D341Med (cell line): ENCODE results near the gene MSI1.

Source experiments
- DNase-seq: peaks from one replicate; pipeline ENCODE4 v3.0.0; 2012; ENCODE audit warnings: low spot score

MSI1 gene

DNA sequence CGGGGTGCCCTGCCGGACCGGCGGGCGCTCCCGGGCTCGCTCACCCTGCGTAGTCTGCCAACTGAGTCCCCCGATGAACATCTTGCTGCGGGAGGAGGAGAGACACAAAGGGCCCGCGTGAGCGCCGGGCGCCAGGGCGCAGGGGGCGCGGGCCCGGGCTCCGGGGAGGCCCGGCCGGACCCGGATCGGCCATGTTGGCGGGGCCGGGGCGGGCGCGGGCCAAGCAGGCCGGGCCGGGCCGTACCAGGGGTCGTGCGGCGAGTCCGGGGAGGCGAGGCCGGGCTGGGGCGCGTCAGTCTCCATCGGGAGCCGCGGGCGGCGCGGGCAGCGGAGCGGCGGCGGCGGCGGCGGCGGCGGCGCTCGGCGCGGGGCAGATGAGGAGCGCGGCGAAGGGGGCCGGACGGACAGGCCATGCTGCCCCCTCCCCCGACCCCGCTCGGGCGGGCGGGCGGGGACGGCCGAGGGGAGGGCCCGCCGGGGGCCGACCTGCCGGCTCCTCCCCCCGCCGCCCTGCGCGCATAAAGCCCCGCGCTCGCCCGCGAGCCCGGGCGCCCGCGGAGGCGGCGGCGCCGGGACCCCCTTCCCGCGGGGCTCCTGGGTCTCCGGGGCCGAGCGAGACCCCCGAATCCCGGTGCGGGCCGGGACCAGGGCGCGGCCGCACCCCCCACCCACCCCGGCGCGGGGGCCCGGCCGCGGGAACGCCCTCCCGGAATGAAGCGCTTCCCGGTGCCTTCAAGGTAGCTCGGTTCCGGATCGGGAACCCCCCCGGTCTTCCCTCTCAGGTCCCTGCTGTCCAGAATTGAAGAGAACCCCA lies at the start of gene MSI1:
Gene MSI1 (minus strand): TSS at position 376 of the 814 bp plus-strand sequence. CDS start 73 bp downstream, at position 303.
- peak; percentile 90 for DNase-seq

DNA sequence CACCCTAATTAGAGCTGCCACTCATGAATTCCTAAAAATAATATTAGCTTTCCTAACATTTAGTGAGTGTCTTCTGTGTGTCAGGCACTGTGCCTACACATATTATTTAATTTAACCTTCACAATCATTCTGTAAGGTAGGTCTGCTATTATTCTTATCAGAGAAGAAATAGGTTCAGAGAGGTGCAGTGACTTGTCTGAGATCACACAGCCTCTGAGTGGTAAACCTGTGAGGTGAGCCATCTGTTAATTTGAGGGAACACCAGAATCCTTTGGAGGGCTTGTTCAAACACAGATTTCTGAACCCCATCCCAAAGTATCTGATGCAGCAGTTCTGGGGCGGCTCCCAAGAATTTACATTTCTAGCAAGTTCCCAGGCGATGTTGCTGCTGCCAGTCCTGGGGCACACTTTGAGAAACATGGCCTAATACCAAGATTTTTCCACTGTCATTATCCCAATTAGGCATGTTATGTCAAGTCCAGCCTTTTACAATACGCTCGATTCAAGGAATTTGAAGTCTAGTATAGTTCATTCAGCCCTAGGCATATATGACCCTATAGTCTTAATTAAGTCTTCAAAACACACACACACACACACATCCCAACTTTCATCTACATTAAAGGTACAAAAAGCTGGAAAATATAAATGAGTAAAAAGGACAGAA lies 49.1 kb upstream of the MSI1 start:
- DNase-seq = no peak

DNA sequence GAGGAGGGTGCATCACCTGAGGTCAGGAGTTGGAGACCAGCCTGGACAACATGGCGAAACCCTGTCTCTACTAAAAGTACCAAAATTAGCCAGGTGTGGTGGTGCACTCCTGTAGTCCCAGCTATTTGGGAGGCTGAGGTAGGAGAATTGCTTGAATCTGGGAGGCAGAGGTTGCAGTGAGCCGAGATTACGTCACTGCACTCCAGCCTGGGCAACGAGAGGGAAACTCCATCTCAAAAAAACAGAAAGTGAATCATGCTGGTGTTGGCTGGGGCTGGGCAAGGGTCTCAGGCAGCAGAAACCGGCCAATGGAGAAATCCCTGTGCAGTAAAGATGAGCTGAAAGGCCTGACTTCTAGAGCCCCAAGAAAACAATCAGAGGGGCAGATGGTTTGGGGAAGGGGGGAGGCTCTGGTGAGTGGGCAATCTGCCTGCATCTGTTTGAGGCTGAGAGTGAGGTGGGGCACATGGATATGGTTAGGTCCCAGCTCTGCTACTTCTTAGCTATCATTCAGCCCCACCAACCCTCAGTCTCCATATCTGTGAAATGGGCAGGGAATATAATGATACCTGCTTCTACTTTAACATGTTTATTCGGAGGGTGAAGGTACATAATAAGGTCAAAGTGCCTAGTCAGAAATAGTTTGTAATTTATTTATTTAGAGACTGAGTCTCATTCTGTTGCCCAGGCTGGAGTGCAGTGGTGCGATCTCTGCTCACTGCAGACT lies 47.7 kb upstream of the MSI1 start:
- no peak for DNase-seq

DNA sequence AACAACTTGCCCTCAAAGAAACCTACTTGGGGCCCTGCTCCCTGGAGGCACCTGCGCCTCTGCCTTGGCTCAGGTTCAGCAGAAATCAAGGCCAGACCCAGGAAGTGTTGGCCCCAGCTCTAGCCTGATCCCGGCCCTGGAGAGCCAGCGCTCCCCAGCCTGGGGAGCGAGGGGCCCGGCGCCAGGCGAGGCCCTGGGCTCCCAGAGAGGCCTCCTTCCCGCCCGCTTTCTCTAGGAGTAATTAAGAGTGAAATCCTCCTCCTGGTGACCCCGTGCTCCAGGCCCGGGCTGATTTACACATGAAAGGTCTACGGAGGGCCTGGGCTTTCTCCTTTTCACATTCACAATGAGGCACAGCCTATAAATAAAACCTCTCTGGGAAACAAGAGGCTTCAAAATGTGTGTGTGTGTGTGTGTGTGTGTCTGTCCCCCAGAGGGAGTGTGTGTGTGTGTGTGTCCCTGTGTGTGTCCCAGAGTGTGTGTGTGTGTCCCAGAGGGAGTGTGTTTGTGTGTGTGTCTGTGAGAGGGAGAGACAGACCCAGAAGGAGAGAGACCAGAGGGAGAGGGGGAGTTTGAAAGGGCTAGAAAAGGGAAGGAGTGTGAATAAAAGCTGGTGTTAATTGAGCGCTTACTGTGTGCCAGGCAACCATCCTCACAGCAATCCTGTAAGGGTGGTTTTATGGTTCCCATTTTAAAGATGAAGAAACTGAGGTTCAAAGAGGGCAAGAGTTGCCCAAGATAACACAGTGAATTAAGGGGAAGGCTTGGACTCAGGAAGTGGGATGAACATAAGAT lies 45.1 kb upstream of the MSI1 start:
- no peak for DNase-seq

DNA sequence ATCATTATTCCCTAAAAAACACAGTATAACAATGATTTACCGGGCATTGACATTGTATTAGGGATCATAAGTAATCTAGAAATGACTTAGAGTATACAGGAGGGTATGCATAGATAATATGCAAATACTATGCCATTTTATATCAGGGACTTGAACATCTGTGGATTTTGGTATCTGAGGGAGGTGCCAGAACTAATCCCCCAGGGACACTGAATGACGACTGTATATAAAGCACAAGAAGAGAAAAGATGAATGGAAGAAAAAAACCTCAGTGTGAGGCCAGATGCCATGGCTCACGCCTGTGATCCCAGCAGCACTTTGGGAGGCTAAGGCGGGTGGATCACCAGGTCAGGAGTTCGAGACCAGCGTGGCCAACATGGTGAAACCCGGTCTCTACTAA lies 43.5 kb upstream of the MSI1 start:
- DNase-seq = no peak

DNA sequence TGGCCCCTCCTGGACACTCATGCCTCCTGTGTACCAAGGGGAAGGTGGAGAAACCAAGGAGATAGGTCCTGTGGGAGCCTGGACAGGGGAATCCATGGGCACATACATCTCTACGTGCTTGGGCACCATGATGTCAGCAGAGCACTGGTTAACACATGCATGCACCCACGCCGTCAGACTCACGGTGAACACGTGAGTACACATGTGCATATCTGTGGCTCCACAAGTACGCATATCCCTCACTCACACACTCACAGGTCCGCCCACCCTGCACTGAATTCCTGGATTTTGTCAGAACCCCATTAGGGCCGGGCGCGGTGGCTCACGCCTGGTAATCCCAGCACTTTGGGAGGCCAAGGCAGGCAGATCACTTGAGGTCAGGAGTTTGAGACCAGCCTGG lies 39.8 kb upstream of the MSI1 start:
- DNase-seq = no peak

DNA sequence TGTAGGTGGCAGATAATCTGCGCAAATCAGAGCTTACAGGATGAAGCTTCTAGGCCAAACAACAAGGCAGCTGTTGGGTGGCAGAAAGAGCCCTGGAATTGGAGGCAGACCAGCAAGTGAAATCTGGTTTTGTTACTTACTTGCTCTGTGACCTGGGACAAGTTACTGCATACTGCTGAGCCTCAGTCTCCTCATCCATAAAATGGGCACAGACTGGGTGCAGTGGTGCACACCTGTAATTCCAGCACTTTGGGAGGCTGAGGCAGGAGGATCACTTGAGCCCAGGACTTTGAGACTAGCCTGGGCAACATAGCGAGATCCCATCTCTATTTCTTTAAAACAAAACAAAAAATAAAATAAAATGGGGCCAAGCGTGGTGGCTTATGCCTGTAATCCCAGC lies 37.6 kb upstream of the MSI1 start:
- DNase-seq = no peak

DNA sequence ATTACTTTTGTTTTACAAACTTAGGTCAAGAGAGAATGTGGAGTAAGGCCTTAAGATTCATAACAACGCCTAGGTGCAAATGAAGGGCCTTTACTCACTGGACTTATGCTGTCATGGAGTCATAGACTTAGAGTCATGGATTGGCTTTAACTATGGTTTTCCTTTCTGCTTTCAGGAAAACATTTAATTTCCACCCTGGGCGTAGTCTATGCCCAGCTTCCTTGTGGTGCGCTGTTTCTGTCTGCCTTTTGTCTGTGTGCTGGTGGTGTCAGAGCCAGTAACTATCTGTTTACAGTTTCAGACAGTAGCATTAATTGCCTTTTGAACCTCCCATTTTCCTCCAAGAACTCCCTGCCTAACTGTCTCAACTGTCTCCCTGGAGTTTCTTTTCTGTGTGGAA lies 37.1 kb upstream of the MSI1 start:
- DNase-seq = no peak

DNA sequence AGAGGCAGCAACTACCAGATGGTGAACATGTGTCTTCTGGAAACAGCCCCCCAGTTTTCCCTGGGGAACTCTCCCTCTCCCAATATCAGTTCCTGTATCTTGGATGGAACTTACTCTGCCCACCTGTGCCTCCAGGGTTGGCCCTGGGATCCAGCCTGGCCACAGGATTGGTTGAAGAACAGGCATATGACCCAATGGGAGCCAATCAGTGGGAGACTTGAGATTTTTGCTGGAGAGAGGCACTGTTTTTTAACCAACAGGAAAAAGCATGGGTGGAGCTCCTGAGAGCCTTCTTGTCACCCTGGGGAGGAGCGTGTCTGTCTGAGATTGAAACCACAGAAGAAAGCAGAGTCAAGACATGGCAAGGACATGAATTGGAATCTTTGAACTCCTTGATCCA lies 35.3 kb upstream of the MSI1 start:
- no peak for DNase-seq

DNA sequence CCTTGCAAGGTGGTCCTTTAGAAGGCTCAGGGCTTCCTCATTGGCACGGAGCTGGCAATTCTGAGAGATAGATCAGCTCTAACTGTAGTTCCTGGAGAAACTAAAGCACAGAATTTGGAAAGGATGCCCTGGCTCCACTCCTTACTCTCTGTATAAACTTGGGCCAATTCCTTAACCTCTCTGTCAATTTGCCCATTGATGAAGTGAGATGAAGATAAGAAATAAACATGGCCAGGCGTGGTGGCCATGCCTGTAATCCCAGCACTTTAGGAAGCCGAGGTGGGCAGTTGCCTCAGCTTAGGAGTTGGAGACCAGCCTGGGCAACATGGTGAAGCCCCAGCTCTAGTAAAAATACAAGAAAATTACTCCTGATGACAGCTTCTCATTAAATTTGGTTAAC lies 34.9 kb upstream of the MSI1 start:
- DNase-seq = no peak

DNA sequence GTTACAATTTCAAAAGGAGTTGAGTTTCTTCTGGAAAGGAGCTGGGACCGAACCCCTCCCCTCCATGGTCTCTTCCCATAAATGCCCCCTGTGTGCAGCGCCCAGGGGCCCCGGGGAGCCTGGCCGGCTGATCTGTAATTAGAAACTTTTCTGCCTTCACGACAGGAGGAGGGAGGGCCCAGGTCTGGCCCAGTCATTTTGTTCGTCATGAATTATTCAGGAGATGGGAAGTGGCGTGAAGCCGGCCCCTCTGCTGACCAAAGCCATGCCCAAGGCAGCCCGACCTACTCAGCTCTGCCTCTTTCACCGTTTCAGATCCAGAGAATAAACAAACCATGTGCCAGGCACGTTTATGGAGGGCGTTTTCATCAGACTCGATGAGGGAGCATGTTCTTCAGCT lies 33.3 kb upstream of the MSI1 start:
- DNase-seq = no peak

DNA sequence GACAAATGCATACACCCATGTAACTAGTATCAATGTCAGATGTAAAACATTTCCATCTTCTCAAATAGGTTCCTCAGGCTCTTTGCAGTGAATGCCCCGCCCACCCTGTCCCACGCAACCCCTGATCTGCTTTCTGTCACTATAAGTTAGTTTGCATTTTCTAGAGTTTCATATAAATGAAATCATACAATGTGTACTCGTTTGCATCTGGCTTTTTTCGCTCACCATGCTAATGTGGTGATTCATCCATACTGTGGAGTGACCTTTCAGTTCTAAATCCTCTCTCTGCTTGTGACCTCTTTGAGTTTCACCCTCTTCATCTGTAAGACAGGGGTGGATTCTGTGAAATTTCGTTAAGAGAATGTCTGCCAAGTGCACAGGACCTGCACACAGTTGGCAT lies 30.6 kb upstream of the MSI1 start:
- DNase-seq = no peak

DNA sequence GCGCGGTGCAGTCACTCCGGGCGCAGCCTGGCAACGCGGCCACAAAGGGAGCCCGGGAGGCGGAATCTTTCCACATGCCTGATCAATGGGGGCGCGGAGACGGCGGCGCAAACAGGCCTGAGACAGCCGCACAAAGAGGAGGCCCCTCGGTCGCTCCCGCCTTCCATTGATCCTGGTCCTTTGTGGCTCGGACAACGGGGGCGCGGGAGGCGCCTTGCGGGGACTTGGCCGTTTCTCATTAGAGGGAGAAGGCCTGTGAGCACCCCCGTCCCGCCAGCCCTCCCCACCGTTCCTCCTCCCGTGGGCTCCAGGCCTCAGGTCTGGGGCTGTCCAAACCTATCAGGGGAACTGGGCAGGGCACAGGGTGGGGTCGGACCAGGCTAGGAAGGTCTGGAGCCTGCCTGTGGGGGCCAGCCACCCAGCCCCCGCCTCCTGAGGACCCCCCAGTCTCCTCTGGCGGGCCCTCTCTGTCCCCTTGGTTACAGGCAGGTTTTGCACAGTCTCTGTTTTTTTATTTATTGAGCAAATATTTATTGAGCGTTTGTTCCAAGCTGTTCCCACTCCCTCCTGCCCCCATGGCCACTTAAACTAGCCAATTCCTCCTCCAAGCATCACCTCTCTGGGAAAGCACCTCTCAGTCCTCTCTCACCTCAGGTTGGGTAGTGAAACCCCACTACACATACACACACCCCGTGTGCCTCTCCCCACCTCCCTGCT lies 29.0 kb upstream of the MSI1 start:
- DNase-seq = no peak

DNA sequence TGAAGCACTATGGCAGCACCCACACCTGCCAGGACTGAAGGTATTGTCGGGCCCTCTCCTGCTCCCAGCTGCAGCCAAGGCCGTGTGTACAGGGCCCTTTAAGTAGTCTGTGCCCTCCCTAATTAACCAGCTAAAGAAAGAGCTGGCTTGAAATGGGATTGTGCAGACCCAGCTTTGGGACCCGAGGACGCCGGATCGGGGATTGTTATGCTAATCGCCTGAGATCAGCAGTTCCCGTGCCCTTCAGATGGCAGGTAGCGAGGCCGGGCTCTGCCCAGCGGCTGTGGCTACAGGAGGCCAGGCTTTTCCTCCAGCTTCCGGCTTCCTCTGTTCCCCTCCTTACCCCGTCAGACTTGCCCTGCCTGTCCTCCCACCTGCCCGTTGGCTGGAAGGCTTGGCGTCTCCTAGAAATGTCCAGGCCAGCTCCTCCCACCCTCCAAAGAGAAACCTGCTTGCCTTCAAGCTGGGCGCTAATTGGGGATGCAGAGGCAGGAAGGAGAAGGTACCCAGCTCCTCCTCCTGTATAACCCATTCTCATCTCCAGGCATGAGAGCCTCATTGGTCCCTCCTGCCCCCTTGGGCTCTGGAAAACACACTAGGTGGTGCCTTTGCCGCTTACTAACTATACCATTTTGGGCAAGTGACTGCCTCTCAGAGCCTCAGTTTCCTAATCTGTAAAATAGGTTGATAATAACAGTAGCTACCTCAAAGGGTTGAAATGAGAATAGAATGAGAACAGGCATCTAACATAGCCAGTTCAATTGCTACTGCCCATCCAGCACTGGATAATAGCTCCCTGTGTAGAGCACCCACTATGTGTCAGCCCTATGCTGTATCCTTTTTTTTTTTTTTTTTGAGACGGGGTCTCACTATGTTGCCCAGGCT lies 25.8 kb upstream of the MSI1 start:
- DNase-seq = no peak

DNA sequence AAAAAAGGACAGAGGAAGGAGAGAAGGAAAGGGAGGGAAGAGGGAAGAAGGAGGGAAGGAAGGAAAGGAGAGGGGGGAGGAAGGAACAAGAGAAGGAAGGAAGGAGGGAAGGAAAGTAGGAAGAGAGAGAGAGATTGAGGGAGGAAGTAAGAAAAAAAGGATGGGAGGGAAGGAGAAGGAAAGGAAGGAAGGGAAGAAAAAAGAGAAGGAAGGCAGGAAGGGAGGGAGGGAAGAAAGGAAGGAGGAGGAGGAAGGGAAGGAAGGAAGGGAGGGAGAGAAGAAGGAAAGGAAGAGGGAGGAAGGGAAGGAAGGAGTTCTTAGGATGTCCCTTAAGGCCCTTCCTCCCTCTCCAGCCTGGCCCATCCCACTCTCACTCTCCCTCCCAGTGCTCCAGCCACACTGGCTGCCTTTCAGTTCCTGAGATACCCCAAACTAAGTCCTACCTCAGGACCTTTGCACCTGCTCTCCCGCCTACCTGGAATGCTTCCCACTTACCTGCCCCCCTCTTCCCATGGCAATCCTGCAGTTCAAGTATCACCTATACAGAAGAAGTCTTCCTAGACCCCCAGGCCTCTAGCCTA lies 21.7 kb upstream of the MSI1 start:
- no peak for DNase-seq

DNA sequence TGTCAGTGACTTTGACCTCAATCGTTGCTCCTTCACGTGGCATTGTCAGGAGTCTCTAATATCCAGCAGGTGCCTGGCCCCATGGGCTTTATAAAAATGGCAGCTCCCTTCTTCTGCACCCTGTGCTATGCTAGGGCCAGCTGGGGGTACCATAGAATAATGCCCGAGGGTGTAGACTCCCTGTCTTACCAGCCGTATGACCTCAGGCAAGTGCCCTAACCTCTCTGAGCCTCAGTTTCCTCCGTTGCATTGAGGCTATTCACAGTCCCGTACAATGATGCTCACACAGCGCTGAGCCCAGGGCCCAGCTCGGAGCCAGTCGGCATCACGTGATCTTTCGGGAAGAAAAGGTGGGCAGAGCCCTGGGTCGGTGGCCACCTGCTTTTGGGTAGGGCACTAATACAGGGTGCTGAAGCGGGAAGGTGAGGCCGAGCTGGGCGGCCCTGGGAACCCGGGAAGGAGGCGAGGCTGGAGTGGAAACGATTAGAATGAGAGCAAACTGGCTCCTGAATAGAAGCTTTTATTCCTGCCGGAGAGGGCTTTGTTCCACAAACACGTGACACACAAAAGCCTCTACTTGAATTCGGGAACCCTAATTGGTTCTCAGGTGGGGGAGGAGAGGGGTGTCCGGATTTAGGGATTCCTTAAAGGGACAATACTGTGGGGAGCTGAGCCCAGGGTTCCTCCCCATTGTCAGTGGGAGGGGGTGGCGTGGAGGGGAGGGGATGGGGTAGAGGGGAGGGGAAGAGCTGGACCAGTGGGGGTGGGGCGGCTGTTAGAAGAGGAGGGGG lies 19.9 kb upstream of the MSI1 start:
- no peak for DNase-seq

DNA sequence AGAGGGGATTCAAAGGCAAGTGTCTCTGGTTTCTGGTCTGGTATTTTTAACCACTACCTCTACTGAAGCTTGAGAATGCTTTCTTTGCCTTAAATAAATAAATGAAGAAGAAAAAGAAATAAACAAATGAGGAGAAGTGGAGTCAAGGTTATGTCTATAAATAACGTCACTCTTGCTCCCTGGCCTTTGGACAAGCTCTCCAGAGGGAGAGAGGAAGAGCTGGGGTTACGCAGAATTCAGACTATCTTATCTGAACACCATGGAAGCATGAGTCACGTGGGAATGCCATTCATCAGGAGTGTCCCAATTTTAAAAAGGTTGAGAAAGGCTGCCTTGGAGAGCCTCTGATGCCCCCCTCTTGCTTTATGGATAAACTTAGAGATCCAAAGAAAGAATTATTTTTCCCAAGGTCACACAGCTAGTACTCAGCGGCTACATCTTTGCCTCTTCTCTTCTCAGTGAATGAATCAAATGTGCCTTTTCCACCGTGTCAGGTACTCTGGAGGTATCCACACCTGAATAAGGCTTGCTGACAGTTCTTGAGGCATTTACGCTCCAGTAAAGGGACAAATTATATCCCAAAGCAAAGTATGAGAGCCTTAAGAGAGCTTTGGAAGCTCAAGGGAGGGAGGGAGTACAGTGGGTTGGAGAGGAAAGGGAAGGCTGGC lies 12.9 kb upstream of the MSI1 start:
- DNase-seq = no peak

DNA sequence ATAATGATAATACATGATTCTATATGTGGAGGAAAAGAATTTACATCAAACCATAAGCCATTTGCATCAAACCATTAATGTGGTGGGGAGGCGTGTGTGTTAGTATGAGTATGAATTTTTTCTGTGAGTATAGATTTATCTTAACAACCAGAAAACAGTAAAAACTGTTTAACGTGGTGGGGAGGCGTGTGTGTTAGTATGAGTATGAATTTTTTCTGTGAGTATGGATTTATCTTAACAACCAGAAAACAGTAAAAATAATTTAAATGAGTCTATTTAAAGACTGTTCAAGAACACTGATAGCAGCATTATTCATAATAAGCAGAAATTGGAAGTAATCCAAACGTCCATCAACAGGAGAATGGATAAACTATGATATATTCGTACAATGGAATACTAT lies 9.1 kb upstream of the MSI1 start:
- no peak for DNase-seq

DNA sequence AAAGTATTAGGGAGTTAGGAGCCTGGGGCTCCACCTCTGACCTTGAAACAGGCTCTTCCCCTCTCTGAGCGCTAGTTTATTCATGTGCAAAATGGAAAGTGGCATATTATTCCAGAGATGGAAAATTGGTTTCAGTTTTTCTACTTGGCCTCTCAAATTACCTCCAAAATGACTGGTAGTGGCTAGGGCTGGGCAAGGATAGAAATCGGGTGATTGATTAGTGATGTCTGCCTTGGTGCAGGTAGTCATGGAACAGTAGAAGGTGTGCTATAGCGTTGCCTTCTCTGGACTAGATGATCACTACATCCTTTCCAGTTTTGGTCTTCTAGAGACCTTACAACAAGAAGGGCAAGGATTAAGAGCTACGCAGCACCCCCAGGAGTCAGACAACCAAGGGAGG lies 8.6 kb upstream of the MSI1 start:
- no peak for DNase-seq
